K562 (cell line): Measurements from ENCODE around the gene TTC13. TPM values are rescaled to one million over a fixed set of nuclear protein-coding genes. Genes with fewer than 3 reads are reported as not detected.

ENCODE experiments used
- HDAC1 ChIP-seq, 2 experiments: fragments of 450-650 bp; IDR thresholded peaks; 2 replicates each; pipeline ENCODE4 v1.6.1; 2016 to 2017; ENCODE audit warnings: inconsistent platforms in 1 of 2, mild to moderate bottlenecking in 1 of 2, moderate library complexity in 1 of 2
- HNRNPLL ChIP-seq: fragments of 200-400 bp; formaldehyde crosslinking; IDR thresholded peaks from 2 replicates; pipeline ENCODE4 v1.6.1; 2017; ENCODE audit warnings: low read length, low read depth, mild to moderate bottlenecking; ENCODE audit not compliant: poor library complexity, severe bottlenecking
- MCM5 ChIP-seq: fragments of 450-650 bp; IDR thresholded peaks from 2 replicates; pipeline ENCODE4 v1.6.1; 2016; ENCODE audit warnings: low read depth
- NFXL1 ChIP-seq: fragments of 450-650 bp; formaldehyde crosslinking; IDR thresholded peaks from 2 replicates; pipeline ENCODE4 v1.4.0; 2021; ENCODE audit warnings: mild to moderate bottlenecking
- PHF21A ChIP-seq: fragments of 450-650 bp; IDR thresholded peaks from 2 replicates; pipeline ENCODE4 v1.6.1; 2017; ENCODE audit warnings: low read depth, borderline replicate concordance
- TARDBP ChIP-seq: fragments of 450-650 bp; IDR thresholded peaks from 2 replicates; pipeline ENCODE4 v1.6.1; 2016
- TFAM ChIP-seq: fragments of 250-450 bp; sonication (Bioruptor Pico); conservative IDR thresholded peaks from 2 replicates; pipeline ENCODE4 v1.5.0; 2021; ENCODE audit warnings: mild to moderate bottlenecking, moderate library complexity
- ZNF354B ChIP-seq: fragments of 250-450 bp; sonication (Bioruptor Pico); IDR thresholded peaks from 2 replicates; pipeline ENCODE4 v1.4.0; 2020
- polyA plus RNA-seq, 8 experiments: library from polyadenylated mRNA; depleted of rRNA in 4 of 8; stranded (reverse) in 5 of 8; unstranded in 3 of 8; fragments of >200 nt; fragmentation: Nextera tagmentation in 2 of 8; fragmentation: Illumina TruSeq in 1 of 8; extraction: Ambion mirVana in 2 of 8; extraction: Trizol in 1 of 8; gene quantifications; 2 replicates each; pipeline versions ENCODE4 v1.2.1 to v1.2.3, GENCODE V29; 2011 to 2014; ENCODE audit warnings: inconsistent platforms in 1 of 8, missing spikeins in 1 of 8
- total RNA-seq, 7 experiments: library from RNA; depleted of rRNA in 6 of 7; stranded (reverse); fragments of >200 nt in 6 of 7; fragmentation: Illumina TruSeq in 2 of 7; extraction: Trizol in 2 of 7; gene quantifications; 2 replicates each; pipeline versions ENCODE4 v1.2.1 to v1.2.3, GENCODE V29; 2011 to 2021; ENCODE audit warnings: low replicate concordance in 1 of 7
- TF ChIP-seq, protein P1 (sequence below): fragments of 450-650 bp; IDR thresholded peaks from 2 replicates; pipeline ENCODE4 v1.6.1; 2016; ENCODE audit warnings: mild to moderate bottlenecking, moderate library complexity
- TF ChIP-seq, protein P2 (sequence below): fragments of 450-650 bp; IDR thresholded peaks from 2 replicates; pipeline ENCODE4 v1.6.1; 2016; ENCODE audit warnings: missing biosample characterization, missing genetic modification characterization
- TF ChIP-seq, protein P3 (sequence below): sonication (generic); formaldehyde crosslinking; IDR thresholded peaks from 2 replicates; pipeline ENCODE4 v1.8.0; 2023; ENCODE audit warnings: mild to moderate bottlenecking, missing genetic modification reagents

The TTC13 gene
- total and polyA plus RNA-seq, 9 of the 15 experiments (the other 6 are each of a cell fraction or from before 2014, with no cell fraction given): 1.7 to 13.8 (median 9.6) TPM

DNA sequence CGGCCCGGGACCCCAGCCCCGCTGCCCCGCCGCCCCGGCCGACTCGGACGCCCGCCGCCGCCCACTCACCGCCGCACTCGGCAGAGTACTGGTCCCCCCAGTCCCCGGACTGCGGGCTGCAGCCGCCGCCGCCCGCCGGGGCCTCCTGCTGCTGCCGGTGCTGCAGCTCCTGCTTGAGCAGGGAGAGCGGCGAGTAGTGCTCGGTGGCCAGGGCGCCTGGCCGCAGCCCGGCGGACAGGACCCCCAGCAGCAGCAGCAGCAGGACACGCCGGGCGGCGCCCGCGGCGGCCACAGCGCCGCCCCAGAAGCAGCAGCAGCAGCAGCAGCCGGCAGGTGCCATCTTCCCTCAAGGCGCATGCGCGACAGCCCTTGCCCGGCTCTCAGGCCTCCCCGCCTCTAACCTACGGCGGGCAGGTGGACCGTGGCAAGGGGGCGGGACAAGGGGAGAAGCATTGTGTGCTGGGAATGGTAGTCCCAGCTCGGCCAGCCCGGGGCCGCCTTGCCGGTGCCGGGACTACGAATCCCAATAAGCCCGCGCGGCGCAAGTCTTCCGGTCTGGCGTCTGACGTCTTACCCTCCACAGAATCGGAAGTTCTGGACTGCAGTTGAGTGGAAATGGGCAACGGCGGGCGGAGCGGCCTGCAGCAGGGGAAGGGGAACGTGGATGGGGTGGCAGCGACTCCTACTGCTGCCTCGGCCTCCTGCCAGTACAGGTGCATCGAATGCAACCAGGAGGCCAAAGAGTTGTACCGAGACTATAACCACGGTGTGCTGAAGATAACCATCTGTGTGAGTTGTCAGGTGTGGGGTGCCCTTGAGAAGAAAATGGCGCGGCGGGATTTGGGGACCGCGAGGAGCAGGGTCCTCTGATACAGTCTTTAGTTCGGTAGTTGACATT is at the start of gene TTC13, which contains the start of gene ARV1 (continued):
- TF ChIP-seq, protein P1, sequence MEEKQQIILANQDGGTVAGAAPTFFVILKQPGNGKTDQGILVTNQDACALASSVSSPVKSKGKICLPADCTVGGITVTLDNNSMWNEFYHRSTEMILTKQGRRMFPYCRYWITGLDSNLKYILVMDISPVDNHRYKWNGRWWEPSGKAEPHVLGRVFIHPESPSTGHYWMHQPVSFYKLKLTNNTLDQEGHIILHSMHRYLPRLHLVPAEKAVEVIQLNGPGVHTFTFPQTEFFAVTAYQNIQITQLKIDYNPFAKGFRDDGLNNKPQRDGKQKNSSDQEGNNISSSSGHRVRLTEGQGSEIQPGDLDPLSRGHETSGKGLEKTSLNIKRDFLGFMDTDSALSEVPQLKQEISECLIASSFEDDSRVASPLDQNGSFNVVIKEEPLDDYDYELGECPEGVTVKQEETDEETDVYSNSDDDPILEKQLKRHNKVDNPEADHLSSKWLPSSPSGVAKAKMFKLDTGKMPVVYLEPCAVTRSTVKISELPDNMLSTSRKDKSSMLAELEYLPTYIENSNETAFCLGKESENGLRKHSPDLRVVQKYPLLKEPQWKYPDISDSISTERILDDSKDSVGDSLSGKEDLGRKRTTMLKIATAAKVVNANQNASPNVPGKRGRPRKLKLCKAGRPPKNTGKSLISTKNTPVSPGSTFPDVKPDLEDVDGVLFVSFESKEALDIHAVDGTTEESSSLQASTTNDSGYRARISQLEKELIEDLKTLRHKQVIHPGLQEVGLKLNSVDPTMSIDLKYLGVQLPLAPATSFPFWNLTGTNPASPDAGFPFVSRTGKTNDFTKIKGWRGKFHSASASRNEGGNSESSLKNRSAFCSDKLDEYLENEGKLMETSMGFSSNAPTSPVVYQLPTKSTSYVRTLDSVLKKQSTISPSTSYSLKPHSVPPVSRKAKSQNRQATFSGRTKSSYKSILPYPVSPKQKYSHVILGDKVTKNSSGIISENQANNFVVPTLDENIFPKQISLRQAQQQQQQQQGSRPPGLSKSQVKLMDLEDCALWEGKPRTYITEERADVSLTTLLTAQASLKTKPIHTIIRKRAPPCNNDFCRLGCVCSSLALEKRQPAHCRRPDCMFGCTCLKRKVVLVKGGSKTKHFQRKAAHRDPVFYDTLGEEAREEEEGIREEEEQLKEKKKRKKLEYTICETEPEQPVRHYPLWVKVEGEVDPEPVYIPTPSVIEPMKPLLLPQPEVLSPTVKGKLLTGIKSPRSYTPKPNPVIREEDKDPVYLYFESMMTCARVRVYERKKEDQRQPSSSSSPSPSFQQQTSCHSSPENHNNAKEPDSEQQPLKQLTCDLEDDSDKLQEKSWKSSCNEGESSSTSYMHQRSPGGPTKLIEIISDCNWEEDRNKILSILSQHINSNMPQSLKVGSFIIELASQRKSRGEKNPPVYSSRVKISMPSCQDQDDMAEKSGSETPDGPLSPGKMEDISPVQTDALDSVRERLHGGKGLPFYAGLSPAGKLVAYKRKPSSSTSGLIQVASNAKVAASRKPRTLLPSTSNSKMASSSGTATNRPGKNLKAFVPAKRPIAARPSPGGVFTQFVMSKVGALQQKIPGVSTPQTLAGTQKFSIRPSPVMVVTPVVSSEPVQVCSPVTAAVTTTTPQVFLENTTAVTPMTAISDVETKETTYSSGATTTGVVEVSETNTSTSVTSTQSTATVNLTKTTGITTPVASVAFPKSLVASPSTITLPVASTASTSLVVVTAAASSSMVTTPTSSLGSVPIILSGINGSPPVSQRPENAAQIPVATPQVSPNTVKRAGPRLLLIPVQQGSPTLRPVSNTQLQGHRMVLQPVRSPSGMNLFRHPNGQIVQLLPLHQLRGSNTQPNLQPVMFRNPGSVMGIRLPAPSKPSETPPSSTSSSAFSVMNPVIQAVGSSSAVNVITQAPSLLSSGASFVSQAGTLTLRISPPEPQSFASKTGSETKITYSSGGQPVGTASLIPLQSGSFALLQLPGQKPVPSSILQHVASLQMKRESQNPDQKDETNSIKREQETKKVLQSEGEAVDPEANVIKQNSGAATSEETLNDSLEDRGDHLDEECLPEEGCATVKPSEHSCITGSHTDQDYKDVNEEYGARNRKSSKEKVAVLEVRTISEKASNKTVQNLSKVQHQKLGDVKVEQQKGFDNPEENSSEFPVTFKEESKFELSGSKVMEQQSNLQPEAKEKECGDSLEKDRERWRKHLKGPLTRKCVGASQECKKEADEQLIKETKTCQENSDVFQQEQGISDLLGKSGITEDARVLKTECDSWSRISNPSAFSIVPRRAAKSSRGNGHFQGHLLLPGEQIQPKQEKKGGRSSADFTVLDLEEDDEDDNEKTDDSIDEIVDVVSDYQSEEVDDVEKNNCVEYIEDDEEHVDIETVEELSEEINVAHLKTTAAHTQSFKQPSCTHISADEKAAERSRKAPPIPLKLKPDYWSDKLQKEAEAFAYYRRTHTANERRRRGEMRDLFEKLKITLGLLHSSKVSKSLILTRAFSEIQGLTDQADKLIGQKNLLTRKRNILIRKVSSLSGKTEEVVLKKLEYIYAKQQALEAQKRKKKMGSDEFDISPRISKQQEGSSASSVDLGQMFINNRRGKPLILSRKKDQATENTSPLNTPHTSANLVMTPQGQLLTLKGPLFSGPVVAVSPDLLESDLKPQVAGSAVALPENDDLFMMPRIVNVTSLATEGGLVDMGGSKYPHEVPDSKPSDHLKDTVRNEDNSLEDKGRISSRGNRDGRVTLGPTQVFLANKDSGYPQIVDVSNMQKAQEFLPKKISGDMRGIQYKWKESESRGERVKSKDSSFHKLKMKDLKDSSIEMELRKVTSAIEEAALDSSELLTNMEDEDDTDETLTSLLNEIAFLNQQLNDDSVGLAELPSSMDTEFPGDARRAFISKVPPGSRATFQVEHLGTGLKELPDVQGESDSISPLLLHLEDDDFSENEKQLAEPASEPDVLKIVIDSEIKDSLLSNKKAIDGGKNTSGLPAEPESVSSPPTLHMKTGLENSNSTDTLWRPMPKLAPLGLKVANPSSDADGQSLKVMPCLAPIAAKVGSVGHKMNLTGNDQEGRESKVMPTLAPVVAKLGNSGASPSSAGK: 0 out of 2 replicates have a peak, but pooled peaks have one; percentile 47
- TF ChIP-seq PHF21A (no peak), TFAM (CRISPR knock-in tag) (no peak), TARDBP (no peak), HDAC1 (IDR thresholded peaks at IDR 0.05) (peak in 1 of 2 experiments; percentile 96; a peak in 2 of 4 replicates), MCM5 (no peak), NFXL1 (no peak), HNRNPLL (peak; percentile 64), ZNF354B (CRISPR knock-in tag) (no peak)
- TF ChIP-seq, protein P2, sequence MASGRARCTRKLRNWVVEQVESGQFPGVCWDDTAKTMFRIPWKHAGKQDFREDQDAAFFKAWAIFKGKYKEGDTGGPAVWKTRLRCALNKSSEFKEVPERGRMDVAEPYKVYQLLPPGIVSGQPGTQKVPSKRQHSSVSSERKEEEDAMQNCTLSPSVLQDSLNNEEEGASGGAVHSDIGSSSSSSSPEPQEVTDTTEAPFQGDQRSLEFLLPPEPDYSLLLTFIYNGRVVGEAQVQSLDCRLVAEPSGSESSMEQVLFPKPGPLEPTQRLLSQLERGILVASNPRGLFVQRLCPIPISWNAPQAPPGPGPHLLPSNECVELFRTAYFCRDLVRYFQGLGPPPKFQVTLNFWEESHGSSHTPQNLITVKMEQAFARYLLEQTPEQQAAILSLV: peak; percentile 42; the same call in 1 of the 2 replicates
- TF ChIP-seq, protein P3, sequence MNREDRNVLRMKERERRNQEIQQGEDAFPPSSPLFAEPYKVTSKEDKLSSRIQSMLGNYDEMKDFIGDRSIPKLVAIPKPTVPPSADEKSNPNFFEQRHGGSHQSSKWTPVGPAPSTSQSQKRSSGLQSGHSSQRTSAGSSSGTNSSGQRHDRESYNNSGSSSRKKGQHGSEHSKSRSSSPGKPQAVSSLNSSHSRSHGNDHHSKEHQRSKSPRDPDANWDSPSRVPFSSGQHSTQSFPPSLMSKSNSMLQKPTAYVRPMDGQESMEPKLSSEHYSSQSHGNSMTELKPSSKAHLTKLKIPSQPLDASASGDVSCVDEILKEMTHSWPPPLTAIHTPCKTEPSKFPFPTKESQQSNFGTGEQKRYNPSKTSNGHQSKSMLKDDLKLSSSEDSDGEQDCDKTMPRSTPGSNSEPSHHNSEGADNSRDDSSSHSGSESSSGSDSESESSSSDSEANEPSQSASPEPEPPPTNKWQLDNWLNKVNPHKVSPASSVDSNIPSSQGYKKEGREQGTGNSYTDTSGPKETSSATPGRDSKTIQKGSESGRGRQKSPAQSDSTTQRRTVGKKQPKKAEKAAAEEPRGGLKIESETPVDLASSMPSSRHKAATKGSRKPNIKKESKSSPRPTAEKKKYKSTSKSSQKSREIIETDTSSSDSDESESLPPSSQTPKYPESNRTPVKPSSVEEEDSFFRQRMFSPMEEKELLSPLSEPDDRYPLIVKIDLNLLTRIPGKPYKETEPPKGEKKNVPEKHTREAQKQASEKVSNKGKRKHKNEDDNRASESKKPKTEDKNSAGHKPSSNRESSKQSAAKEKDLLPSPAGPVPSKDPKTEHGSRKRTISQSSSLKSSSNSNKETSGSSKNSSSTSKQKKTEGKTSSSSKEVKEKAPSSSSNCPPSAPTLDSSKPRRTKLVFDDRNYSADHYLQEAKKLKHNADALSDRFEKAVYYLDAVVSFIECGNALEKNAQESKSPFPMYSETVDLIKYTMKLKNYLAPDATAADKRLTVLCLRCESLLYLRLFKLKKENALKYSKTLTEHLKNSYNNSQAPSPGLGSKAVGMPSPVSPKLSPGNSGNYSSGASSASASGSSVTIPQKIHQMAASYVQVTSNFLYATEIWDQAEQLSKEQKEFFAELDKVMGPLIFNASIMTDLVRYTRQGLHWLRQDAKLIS: 0 out of 2 replicates have a peak, but pooled peaks have one; percentile 58
